GM21723 (cell line): ENCODE measurements around the gene GRAMD2B.

ENCODE experiments used
- ATAC-seq: cut with Tn5 transposase; IDR thresholded peaks from one replicate; pipeline ENCODE4 v1.9.1; 2021; ENCODE audit warnings: mild to moderate bottlenecking, moderate library complexity; ENCODE audit not compliant: unreplicated experiment

Gene GRAMD2B

GRCh38 chr5:126535856-126536545 is 112.8 kb downstream of the GRAMD2B start:
- ATAC-seq, result no peak

DNA sequence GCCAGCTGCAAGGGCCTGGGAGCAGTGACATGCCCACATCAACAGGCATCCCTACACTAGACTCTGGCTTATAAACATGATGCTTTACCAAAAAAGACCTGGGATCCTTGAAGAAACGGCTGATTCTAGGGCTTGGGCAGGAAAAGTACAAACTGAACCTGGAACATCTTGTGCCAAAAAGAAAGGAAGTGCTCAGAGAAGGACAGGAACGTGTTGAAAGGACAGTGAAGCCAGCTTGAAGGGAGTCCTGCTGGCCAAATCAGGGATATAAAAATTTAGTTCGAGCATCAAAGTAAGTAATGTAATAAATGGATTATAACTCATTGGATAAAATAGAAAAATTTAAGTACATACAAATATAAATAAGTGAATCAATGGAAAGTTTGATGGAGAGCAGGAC is 113.7 kb downstream of the GRAMD2B start:
- ATAC-seq, result no peak

- no peak for ATAC-seq
Measured at GRCh38 chr5:126538579-126538978, 115.4 kb downstream of the GRAMD2B start.

DNA sequence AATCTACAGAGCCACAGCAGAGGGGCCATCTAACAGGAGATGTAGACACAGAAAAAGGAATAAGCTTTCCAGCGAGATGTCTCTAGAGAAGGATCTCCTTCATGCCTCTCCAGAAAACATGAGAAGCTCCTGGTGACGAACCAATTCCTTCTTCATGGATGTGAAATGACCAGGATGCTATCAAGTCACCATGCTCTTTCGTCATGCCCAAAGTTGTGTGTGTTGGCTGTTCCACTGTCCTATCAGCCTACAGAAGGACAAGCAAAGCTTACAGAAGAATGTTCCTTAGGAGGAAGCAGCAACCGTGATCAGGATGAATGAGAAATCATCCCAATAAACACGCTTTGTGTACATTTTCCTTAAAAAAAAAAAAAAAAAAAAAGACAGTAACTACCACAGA is 117.4 kb downstream of the GRAMD2B start:
- ATAC-seq, result no peak

GRCh38 chr5:126542441-126542840 is 119.2 kb downstream of the GRAMD2B start:
- ATAC-seq, result peak; percentile 44

GRCh38 chr5:126543009-126543408 is 119.8 kb downstream of the GRAMD2B start:
- no peak for ATAC-seq

- ATAC-seq, result no peak
Measured at GRCh38 chr5:126543660-126544059, 120.5 kb downstream of the GRAMD2B start.
